Measurements from ENCODE around the gene NR2C1.

DNA sequence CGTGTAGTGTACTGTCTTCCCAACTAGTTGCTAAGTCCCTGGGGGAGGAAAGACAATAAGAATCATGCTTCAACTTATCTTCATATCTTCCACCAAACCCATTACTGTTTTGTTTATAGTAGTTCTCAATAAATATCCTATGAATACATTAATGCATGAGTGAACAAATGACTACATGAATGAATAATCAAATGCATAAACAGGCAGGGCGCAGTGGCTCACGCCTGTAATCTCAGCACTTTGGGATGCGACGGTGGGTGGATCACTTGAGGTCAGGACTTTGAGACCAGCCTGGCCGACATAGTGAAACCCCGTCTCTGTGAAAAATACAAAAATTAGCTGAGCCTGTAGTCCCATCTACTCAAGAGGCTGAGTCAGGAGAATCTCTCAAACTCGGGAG lies 32.1 kb upstream of the NR2C1 start:
- TF ChIP-seq, protein P1, sequence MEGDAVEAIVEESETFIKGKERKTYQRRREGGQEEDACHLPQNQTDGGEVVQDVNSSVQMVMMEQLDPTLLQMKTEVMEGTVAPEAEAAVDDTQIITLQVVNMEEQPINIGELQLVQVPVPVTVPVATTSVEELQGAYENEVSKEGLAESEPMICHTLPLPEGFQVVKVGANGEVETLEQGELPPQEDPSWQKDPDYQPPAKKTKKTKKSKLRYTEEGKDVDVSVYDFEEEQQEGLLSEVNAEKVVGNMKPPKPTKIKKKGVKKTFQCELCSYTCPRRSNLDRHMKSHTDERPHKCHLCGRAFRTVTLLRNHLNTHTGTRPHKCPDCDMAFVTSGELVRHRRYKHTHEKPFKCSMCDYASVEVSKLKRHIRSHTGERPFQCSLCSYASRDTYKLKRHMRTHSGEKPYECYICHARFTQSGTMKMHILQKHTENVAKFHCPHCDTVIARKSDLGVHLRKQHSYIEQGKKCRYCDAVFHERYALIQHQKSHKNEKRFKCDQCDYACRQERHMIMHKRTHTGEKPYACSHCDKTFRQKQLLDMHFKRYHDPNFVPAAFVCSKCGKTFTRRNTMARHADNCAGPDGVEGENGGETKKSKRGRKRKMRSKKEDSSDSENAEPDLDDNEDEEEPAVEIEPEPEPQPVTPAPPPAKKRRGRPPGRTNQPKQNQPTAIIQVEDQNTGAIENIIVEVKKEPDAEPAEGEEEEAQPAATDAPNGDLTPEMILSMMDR (IDR thresholded peaks at IDR 0.05), result no peak
- TF ChIP-seq EZH2 (IDR thresholded peaks at IDR 0.05), result no peak

All from neural progenitor cell (in vitro differentiated cells).